Heart left ventricle (tissue), 13 donors: ENCODE measurements around the gene SSX2IP.

Experiments
- POLR2A ChIP-seq, 2 donors: fragments of 450-650 bp; IDR thresholded peaks; one replicate each; pipeline ENCODE4 v1.6.1; 2017; ENCODE audit warnings: antibody characterized with exemption in 2 of 2, mild to moderate bottlenecking in 2 of 2, moderate library complexity in 2 of 2
- TF ChIP-seq, protein P1 (sequence below), 12 donors: fragments of 200-600 bp; sonication (generic) in 4 of 12; IDR thresholded peaks; one replicate each; pipeline versions ENCODE4 v1.5.0 to v1.8.0; 2018 to 2022; ENCODE audit warnings: antibody characterized with exemption in 12 of 12, mild to moderate bottlenecking in 5 of 12
- donor health status: ischemic (EF 13 %, LVEDD 7.1; RV severe dilation, severe dysfunction).
- donor health status: DM: no; HTN: yes; CAD: no.
- donor health status: DM: no; HTN: no; CAD: no.
- donor health status: ischemic (EF 25% LVEDD 6.9; RV normal size, moderate dysfunction).
- donor health status: ischemic (EF 25% LVEDD 5.7; RV mildly dilated, moderate dysfunction).
- donor health status: ischemic (EF 35%, LVEDD 5.7; RV mildly dilated, moderate dysfunction).
- donor health status: nonischemic (EF 11% LVEDD 7.7; RV severe dilation, severe dysfunction).
- donor health status: DM: yes; HTN: yes; CAD: no.
- donor health status: PGD.
- donor health status: ischemic (EF 29% LVEDD 5.4; RV normal size, mild dysfunction).
- donor health status: nonischemic (EF 23%, LVEDD 6.1; RV moderate dilation, normal function).

DNA sequence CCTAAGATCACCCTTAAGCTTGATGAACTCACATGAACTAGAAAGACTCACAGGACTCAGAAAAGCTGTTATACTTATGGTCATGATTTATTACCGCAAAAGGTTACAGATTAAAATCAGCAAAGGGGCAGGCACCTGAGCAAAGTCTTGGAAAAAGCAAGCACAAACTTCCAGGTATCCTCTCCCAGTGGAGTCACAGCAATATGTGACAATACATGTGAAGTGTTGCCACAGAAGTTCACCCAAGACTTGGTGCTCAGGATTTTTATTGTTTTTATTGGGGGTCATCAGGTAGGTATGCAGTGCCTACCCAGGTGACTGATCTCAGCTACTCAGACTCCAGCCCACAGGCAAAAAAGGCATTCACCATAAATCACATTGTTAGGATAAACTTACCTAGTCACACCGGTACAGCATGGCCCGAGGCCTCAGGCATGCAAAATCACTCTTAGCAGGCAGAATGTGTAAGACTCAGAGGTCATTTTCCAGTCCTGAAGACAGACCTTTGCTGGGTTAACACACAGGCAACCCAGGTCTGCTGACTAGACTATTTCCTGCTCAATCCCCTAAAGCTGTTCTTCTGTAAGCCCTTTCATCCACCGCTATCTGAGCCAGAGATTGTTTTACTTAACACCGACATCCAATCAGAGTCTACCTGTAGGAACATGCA lies 55.6 kb downstream of the SSX2IP start:
- TF ChIP-seq, protein P1, sequence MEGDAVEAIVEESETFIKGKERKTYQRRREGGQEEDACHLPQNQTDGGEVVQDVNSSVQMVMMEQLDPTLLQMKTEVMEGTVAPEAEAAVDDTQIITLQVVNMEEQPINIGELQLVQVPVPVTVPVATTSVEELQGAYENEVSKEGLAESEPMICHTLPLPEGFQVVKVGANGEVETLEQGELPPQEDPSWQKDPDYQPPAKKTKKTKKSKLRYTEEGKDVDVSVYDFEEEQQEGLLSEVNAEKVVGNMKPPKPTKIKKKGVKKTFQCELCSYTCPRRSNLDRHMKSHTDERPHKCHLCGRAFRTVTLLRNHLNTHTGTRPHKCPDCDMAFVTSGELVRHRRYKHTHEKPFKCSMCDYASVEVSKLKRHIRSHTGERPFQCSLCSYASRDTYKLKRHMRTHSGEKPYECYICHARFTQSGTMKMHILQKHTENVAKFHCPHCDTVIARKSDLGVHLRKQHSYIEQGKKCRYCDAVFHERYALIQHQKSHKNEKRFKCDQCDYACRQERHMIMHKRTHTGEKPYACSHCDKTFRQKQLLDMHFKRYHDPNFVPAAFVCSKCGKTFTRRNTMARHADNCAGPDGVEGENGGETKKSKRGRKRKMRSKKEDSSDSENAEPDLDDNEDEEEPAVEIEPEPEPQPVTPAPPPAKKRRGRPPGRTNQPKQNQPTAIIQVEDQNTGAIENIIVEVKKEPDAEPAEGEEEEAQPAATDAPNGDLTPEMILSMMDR (IDR thresholded peaks at IDR 0.05), result no peak
- TF ChIP-seq POLR2A (IDR thresholded peaks at IDR 0.05), result no peak
